Liver (tissue), 3 donors: ENCODE data around the gene ARPC5.

Experiments
- CTCF ChIP-seq: fragments of 150-350 bp; IDR thresholded peaks from 2 replicates; pipeline ENCODE4 v1.5.1; 2017; ENCODE audit warnings: improper control_type of control experiment, low read depth, low read length; ENCODE audit not compliant: missing input control
- FOXA1 ChIP-seq: IDR thresholded peaks from 2 replicates; pipeline ENCODE4 v1.6.1; 2016; ENCODE audit warnings: antibody characterized with exemption
- GABPA ChIP-seq, 2 donors: IDR thresholded peaks in 1 of 2; conservative IDR thresholded peaks in 1 of 2; 2 replicates each; pipeline ENCODE4 v1.6.1; 2016; ENCODE audit warnings: antibody characterized with exemption in 2 of 2, mild to moderate bottlenecking in 1 of 2, moderate library complexity in 1 of 2
- HNF4G ChIP-seq: IDR thresholded peaks from 2 replicates; pipeline ENCODE4 v1.6.1; 2016; ENCODE audit warnings: antibody characterized with exemption
- MAX ChIP-seq: IDR thresholded peaks from 2 replicates; pipeline ENCODE4 v1.6.1; 2016; ENCODE audit warnings: antibody characterized with exemption
- RAD21 ChIP-seq, 2 donors: IDR thresholded peaks; 2 replicates each; pipeline ENCODE4 v1.6.1; 2016; ENCODE audit warnings: antibody characterized with exemption in 2 of 2, mild to moderate bottlenecking in 2 of 2
- REST ChIP-seq: IDR thresholded peaks from 2 replicates; pipeline ENCODE4 v1.6.1; 2016; ENCODE audit warnings: antibody characterized with exemption, mild to moderate bottlenecking
- RXRA ChIP-seq, 2 donors: IDR thresholded peaks; 2 replicates each; pipeline ENCODE4 v1.6.1; 2017 to 2018; ENCODE audit warnings: antibody characterized with exemption in 2 of 2, mild to moderate bottlenecking in 1 of 2
- TAF1 ChIP-seq: conservative IDR thresholded peaks from 2 replicates; pipeline ENCODE4 v1.6.1; 2016; ENCODE audit warnings: antibody characterized with exemption, mild to moderate bottlenecking
- donor health status: healthy.
- donor health status: healthy.

GRCh38 chr1:183577897-183578465 lies 57.6 kb downstream of the ARPC5 start:
- no peak for TF ChIP-seq CTCF
- TF ChIP-seq FOXA1 = no peak
- TF ChIP-seq TAF1 = no peak
- no peak for TF ChIP-seq HNF4G
- TF ChIP-seq RAD21 (IDR thresholded peaks at IDR 0.05) = no peak
- TF ChIP-seq GABPA (IDR thresholded peaks at IDR 0.05 in 1 of 2, conservative IDR thresholded peaks at IDR 0.05 in 1 of 2) = no peak
- TF ChIP-seq MAX = no peak
- no peak for TF ChIP-seq RXRA (IDR thresholded peaks at IDR 0.05)
- no peak for TF ChIP-seq REST
